Suppressor macrophage treated with lipopolysaccharide for 1 hour (primary cell): ENCODE data around the gene PRDM16.

Experiments
- DNase-seq, 3 donors: peaks; one replicate each; pipeline ENCODE4 v3.0.0-alpha.2; 2020 to 2022

Gene PRDM16

DNA sequence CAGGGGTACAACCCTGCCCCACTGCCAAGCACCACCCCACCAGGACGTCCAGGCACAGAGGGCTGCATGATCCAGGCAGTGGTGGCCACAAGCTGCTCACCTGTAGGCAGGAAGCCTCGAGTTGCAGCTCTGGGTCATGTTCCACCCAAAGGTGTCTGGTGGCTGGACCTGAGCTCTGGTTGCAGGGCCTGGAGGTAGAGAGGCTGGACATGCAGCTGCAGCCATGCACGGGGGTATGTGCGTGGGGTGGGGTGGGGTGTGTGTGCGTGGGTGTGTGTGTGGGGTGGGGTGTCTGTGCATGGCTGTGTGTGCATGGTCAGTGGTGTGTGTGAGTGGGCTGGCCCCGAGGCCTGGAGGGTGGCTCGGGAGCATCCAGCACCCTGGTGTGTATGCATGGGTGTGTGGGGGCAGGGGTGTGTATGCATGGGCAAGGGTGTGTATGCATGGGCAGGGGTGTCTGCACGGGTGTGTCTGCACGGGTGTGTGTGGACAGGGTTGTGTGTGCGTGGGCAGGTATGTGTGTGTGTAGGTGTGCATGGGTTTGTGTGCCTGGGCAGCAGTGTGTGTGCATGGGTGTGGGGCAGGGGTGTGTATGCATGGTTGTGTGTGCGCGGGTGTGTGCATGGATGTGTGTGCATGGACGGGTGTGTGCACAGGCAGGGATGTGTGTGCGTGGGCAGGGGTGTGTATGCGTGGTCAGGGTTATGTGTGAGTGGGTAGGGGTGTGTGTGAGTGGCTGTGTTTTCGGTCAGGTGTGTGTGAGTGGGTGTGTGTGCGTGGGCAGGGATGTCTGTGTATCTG, 401.0 kb downstream of the PRDM16 start:
- no peak for DNase-seq

DNA sequence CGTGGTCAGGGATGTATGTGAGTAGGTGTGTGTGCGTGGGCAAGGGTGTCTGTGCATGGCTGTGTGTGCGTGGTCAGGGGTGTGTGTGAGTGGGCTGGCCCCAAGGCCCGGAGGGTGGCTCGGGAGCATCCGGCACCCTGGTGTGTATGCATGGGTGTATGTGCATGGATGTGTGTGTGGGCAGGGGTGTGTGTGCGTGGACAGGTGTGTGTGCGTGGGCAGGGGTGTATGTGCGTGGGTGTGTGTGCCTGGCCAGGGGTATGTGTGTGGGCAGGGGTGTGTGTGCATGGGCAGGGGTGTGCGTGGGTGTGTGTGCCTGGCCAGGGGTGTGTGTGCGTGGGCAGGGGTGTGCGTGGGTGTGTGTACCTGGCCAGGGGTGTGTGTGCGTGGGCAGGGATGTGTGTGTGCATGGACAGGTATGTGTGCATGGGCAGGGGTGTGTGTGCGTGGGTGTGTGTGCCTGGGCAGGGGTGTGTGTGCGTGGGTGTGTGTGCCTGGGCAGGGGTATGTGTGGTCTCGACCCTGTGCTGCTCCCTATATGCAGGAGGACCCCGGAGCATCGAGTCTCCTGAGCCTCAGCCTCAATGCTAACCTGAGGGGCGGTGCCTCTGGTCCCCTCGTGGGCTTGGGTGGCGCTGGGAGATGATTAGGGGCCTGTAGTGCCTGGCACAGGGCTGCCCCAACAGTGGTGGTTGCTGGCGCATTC, 401.8 kb downstream of the PRDM16 start:
- no peak for DNase-seq

DNA sequence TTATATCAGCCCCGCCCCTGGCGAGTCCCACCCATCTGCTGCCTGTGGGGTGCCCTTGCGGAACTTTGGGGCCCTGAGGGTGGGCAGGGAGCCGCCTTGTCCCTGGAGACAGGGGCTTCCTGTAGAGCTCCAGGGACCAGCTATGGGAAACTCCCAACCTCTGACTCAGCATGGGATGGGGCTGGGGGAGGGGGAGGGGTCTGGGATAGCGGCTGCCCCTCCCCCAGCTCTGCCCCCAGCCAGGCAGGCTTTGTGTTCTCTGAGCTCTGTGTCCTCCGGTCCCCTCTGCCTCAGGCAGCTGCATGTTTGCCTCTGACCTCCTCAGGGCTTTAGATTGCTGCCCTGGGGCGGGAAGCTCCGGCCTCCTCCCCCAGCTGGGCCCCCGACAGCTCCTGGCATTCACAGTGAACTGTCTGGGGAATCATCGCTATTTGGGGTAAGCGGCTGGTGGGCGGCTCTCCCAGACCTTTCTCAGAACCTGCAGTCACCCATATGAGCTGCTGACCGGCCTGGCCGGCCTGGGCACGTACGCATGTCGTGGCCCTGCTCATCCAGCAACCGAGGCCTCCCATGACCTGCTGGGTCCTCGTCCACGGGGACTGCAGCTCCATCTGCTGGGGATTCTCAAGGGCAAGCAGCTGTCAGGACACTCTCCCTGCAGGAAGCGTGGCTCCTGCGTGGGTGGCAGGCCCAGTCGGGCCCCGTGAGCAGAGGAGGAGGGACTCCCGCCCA, 402.5 kb downstream of the PRDM16 start:
- DNase-seq = peak; percentile 53 to 66 (median 60)

DNA sequence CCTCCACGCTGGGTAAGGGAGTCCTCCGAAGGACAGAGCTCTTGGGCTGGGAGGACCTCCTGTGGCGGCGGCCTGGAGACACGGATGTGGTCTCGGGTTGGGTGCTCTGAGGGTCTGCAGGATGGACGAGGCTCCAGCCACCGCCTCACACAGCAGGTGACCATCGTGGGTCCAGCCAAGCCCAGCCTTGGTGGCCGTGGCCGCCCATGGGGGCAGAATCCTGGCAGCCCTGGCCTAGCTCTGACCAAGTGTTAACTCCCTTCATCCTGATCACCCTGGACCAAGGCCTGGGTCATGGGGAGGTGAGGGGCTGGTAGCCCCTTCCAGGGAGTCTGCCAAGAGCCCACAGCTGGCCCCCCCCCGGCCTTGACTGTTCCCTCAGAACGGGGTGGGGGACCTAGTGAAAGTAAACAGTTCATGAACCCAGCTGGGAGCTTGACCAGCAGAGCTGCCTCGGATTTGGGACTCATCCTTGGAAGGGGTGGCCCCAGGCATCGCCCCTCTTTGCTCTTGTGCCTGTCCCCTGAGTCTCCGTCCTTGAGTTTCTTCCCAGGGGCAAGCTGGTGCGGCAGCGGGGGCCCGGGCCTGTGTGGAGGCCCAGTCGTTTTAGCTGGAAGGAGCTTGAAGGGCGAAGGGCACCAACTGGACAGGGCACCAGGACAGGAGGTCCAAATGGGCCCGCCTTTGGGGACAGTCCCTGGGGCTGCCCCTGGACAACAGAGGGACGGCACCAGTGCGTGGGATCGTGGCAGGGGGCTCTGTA, 403.3 kb downstream of the PRDM16 start:
- no peak for DNase-seq

DNA sequence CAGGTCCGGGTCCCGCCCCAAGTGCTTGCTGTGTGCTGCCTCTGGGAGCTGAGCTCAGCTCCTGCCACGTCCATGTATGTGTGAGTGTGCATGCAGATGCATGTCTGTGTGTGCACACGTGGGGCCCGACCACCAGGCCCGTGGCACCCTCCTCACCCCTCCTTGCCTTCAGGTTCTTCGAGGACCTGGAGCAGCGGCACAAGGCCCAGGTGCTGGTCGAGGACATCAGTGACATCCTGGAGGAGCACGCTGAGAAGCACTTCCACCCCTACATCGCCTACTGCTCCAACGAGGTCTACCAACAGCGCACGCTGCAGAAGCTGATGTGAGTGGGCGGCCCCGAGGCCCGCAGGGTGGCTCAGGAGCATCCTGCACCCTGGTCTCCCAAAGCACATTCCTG, 403.9 kb downstream of the PRDM16 start:
- DNase-seq = no peak

DNA sequence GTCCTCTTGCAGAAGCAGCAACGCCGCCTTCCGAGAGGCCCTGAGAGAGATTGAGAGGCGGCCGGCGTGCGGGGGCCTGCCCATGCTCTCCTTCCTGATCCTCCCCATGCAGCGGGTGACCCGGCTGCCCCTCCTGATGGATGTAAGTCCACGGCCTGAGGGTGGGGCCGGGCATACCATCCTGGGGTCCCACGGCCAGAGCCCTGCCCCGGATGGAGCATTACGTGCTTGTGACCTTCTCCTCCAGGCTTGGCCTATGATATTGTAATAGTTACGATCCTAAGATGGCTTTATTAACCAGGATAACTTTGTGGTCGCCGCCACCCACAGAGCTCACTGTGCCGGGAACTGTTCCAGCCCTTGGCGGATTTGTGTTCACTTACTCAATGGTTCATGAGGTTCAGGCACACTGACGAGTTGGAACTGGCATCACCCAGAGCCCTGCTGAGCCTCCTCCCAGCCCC, 404.4 kb downstream of the PRDM16 start:
- no peak for DNase-seq

DNA sequence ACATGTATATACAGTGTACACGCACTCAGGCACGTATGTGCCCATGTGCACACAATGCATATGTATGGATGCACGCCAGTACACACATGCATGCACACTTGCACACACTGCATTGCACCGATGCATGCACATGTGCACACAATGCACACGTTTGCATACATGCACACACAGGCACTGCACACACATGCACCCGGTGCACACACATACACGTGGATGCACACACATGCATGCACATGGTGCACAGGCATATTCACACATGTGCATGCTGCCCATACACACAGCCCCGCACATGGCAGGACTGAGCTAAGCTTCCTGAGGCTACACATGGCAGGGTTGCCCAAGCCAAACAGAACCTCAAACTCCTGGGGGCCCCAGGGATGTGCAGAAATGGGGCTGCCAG, 405.0 kb downstream of the PRDM16 start:
- DNase-seq = no peak

DNA sequence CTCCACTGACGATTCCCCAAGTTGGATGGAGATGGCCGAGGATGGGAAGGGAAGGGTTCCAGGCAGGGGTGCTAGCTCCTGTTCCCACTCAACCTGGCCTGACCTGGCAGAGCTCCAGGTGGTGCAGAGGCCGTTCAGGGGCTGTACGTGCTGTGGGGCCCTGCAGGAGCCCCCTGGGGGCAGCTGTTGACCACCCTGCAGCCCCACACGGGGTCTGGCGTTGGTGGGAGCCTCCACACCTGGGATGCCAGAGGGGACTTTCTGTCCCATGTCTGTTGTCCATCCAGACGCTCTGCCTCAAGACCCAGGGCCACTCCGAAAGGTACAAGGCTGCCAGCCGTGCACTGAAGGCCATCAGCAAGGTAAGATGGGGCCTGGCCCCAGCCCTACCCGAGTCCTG, 405.4 kb downstream of the PRDM16 start:
- DNase-seq = no peak

DNA sequence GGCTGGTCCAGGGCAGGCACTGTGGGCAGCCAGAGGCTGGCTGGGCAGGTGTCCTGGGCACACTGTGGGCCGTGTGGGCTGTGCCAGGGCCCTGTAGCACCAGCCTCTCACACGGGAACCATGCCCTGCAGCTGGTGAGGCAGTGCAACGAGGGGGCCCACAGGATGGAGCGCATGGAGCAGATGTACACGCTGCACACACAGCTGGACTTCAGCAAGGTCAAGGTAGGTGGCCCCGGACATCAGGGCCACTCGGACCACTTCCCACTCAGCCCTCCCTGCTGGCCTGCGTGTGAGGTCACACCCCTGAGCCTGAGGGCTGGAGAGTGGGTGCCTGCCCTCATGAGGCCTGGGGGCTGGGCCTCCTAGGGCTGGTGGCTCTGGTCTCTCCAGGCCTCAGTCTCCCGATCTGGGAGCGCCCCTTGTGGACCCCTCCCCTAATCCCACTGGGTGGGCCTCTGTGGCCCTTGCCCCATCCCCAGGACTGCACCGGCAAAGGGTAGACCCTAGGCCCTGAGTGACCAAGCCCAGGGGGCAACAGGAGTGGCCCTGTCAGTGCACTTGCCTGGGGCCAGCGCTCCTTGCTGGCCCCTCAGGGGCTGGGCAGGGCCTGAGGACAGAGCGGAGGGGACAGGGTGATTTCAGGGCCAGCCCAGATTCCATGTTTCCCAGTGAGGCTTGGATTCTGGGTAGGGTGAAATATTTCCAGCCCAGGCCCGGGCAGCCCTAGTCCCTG, 407.0 kb downstream of the PRDM16 start:
- DNase-seq = no peak

DNA sequence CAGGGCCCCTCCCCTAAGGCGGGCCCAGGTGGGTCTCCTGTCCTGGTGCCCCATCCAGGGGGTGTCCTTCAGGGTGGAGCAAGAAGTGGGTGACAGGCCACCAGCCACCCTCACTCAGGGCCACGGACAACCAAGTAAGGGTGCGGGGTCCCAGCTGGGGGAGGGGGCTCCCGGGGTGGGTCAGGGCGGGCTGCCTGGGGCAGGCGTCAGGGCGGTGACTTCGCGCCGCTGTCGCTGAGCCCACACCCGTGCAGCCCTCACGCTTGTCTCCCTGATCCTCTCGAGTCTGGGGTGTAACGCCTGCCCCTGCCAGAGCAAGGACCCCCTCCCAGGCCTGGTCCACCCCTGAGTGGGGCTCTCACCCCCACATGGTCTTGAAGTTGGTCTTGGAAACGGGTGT, 407.7 kb downstream of the PRDM16 start:
- no peak for DNase-seq

DNA sequence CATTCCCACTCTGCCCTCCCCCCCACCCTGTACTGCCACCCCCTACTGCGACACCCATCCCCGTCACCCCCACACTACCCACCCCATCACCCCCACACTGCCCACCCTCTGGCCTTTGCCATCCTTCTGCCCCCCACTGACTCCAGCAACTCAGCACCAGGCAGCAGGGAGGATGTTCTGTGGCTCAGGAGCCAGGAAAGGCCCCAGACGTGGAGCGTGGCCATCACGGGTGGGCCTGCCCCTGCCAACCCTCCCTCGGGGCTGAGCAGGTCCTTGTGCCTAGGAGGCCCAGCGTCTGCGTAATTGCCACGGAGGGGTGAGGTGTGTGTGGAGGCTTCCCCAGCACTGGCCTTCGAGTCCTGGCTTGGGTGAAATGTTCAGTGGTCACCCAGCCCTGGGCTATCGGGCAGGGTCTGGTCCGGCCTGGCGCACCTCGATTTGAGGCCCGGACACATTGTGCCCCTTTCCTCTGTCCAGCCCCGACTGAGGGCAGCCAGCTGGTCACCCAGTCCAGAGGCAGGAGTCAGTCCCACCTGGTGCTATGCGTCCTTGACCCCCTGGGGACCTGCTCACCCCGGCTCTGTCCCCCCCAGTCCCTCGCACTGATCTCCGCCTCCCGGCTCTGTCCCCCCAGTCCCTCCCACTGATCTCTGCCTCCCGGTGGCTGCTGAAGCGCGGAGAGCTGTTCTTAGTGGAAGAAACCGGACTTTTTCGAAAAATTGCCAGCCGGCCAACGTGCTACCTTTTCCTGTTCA, 408.4 kb downstream of the PRDM16 start:
- DNase-seq = no peak

DNA sequence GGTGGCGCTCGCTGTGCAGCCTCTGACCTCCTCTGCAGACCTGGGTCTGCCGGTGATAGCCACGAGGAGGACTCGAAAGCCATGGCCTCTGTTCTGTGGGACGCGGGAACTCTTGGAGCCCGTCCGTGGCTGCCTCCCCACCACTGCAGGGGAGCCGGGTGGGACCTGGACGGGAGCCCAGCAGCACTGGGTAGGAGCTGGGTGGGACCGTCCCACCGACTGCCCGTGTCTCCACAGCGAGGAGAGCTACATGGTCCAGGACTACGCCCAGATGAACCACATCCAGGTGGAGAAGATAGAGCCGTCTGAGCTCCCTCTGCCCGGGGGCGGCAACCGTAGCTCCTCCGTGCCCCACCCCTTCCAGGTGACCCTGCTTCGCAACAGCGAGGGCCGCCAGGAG, 409.2 kb downstream of the PRDM16 start:
- no peak for DNase-seq

DNA sequence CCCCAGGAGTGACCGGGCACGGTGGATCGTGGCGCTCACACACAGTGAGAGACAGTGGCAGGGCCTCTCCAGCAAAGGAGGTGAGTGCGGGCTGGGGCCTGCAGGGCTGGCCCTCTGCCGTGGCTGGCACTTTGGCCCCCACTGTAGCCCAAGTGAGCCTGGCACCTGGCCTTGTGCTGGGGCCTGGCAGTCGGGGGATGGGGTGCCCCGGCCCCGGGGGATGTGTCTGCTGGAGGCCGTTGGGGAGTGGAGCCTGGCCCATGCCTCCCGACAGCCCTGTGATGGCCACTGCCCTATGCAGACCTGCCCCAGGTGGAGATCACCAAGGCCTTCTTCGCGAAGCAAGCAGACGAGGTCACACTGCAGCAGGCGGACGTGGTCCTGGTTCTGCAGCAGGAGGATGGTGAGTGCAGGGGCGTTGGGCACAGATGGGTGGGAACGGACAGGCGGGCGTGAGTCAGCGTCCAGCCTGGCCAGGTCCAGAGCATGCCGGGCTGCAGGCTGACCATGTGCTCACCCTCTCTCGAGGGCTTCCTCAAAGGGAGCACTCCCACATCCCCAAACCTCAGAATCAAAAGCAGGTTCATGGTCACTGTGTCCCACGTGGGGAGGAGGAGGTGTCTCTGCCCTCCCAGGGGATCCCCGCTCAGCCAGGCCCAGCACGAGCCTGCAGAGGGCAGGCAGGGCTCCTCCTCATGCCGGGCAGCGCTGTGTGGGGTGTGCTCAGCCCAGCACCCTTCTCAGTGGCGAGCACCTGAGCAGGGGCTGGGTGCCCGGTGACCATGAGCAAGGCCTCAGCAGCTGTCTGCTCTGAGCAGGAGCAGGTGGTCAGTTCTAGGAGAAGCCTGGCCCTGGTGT, 410.7 kb downstream of the PRDM16 start:
- peak in 1 of 3 donors; percentile 13 for DNase-seq

DNA sequence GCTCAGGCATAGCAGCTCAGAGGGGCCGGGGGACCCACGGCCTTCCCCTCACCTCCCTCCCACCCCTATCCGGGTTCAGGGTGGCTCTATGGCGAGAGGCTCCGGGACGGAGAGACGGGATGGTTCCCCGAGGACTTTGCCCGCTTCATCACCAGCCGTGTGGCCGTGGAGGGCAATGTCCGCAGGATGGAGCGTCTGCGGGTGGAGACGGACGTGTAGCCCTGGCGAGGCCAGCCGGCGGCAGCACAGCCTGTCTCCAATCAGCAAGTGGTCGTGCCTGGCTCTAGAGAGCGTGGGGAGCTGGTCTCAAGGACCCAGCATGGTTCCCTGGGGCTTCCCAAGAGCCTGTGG, 411.3 kb downstream of the PRDM16 start:
- no peak for DNase-seq

DNA sequence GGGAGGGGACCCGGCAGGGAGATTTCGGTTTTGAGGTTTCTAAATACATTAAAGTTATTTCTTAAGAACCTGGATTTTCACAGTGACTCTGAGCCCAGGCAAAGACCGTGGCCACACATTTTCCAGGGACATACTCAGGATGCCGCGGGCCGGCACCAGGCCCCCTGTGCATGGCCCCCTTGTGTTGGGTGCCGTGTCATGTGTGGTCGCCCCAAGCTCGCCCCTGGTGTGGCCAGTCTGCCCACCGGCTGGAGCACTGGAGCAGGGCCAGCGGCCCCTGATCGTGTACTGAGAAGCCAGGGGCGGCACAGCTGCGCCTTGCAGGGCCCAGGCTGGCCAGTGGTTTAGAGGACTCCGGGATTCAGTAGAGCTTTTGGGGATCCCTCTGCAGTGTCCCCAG, 412.0 kb downstream of the PRDM16 start:
- no peak for DNase-seq

DNA sequence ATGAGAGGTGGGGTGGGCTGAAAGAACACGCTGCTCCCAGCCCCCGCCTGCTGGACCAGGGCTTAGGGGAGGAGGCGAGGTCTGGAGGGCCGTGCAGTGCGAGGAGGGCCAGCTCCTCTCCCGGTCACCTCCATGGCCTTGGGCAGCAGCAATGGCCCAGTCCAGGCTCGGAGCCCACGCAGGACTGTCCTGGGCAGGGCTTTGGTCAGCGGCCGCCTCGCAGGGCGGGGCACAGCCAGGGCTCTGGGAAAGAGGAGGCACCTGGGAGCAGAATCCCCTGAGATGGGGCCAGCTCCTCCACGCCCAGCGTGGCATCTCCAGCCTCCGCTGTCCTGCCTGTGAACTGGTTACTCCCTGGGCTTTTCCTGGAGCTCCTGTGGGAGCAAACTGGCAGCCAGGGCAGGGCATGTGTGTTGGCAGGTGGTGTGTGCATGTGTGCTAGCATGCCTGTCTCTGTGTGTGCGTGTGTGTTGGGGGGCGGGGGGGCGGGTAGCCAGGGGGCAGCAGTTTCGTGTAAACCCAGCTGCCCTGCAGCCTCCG, 412.9 kb downstream of the PRDM16 start:
- DNase-seq = no peak

DNA sequence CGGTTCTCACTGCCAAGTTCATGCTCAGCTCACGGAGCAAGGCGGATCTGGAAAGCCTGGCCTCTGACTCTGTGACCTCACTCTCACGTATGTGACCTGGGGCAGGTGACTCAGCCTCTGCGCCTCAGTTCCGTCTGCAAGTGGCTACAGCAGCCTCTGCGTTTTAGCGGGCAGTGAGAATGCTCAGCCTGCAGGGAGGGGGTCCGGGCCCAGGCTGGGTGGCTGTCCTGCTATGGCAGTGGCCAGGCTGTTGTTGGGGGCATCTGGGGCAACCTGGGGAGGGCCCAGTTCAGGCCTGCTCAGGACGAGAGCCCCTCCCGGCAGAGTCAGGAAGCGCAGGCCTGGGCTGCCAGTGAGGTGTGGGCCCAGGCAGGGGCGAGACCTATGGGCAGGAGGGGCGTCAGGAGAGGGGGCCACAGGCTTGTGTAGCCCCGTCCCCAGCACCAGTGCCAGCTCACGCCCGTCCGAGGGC, 413.4 kb downstream of the PRDM16 start:
- DNase-seq = peak in 1 of 3 donors; percentile 22

DNA sequence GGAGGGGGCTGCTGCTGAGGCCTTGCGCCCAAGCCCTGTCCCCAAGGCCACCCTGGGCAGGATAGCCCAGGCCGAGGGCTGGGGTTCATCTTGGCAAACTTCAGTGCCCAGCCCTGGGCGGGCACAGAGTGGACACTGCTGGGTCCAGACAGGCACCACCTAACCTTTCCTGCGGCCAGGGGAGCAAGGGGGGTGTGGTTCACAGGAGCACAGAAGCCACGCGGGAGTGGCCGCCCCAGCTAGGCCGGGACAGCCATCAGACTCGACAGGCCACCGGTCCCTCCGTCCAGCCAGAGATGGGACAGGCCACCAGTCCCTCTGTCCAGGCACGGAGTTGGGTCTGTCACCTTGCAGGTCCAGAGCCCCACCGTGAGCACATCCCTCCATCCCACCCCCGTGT, 414.4 kb downstream of the PRDM16 start:
- no peak for DNase-seq

DNA sequence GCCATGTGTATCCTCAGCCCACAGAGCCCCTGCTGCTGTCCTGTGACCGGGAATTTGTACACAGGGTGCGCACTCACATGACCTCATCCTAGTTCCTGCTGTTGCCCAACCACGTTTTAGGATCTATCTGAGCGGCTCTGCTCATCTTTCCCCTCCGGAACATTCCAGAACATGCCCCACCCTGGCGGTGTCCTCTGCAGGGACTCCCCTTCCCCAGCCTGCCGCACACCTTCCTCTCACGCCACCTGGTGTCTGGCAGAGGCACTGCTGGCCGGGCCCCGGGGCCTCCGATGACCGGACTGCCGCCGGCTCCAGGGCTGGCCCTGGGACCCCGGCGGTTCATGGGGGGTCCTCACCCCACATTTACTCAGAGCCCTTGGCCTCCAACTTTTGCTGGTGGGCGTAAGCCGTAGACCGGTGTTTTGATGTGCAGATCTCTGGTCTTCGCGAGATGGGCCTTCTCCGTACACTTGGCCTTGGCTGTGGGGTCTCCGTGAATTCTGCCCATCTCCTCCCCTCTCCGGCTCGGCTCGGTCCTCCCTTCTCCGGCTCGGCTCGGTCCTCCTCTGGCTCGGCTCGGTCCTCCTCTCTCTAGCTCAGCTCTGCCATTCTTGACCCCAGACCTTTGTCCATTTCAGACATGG, 414.9 kb downstream of the PRDM16 start:
- DNase-seq = peak; percentile 43 to 70 (median 55)

DNA sequence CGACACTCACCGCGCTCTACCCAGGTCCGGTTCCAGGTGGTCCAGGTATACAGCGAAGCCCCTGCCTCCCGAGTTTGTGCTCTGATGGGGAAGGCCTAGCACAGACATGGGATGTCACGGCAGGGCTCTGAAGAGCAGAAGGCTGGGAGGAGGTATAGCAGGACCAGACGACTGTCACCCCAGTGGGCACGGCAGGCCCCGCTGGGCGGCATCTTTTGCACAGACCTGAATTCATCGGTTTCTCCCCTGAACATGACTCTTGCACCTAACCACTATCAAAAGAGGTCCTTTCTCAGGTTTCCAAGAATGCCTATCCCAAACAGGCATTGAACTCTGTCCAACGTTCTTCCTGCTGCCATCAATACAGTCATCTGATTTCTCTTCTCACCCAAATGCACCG, 416.0 kb downstream of the PRDM16 start:
- DNase-seq = no peak
